IMR-90 (cell line): Measurements from ENCODE around the gene LTBP1.

ENCODE experiments used
- BHLHE40 ChIP-seq: fragments of 150-350 bp; IDR thresholded peaks from 2 replicates; pipeline ENCODE4 v1.6.1; 2016; ENCODE audit warnings: mild to moderate bottlenecking, low read depth, low read length
- CEBPB ChIP-seq: IDR thresholded peaks from 2 replicates; pipeline ENCODE4 v1.6.1; 2012; ENCODE audit warnings: low read depth, low read length, improper control_type of control experiment
- CHD1 ChIP-seq: IDR thresholded peaks from 2 replicates; pipeline ENCODE4 v1.6.1; 2012; ENCODE audit warnings: low read depth, low read length, improper control_type of control experiment
- FOS ChIP-seq: fragments of 150-350 bp; IDR thresholded peaks from 2 replicates; pipeline ENCODE4 v1.6.1; 2016; ENCODE audit warnings: low read depth, low read length
- MAZ ChIP-seq: IDR thresholded peaks from 2 replicates; pipeline ENCODE4 v1.6.1; 2012; ENCODE audit warnings: low read depth, mild to moderate bottlenecking, low read length, improper control_type of control experiment, moderate library complexity, borderline replicate concordance
- MXI1 ChIP-seq: IDR thresholded peaks from 2 replicates; pipeline ENCODE4 v1.6.1; 2012; ENCODE audit warnings: low read depth, mild to moderate bottlenecking, low read length, moderate library complexity, borderline replicate concordance
- POLR2A ChIP-seq: IDR thresholded peaks from 2 replicates; pipeline ENCODE4 v1.6.1; 2012; ENCODE audit warnings: mild to moderate bottlenecking, low read depth, low read length
- RAD21 ChIP-seq: IDR thresholded peaks from 2 replicates; pipeline ENCODE4 v1.6.1; 2012; ENCODE audit warnings: low read length, improper control_type of control experiment
- RCOR1 ChIP-seq: IDR thresholded peaks from 2 replicates; pipeline ENCODE4 v1.6.1; 2012; ENCODE audit warnings: mild to moderate bottlenecking, low read length, improper control_type of control experiment; ENCODE audit not compliant: insufficient replicate concordance
- RFX5 ChIP-seq: IDR thresholded peaks from 2 replicates; pipeline ENCODE4 v1.8.0; 2012; ENCODE audit warnings: low read depth, mild to moderate bottlenecking, low read length, moderate library complexity
- SMC3 ChIP-seq: fragments of 150-350 bp; IDR thresholded peaks from 2 replicates; pipeline ENCODE4 v1.6.1; 2016; ENCODE audit warnings: low read depth, mild to moderate bottlenecking, antibody characterized with exemption, low read length, moderate library complexity
- TF ChIP-seq, protein P1 (sequence below): conservative IDR thresholded peaks from 2 replicates; pipeline ENCODE4 v1.5.1; 2012; ENCODE audit warnings: mild to moderate bottlenecking, low read depth, low read length, improper control_type of control experiment
- TF ChIP-seq, protein P2 (sequence below): fragments of 150-350 bp; IDR thresholded peaks from 2 replicates; pipeline ENCODE4 v1.6.1; 2016; ENCODE audit warnings: low read depth, mild to moderate bottlenecking, low read length, moderate library complexity, borderline replicate concordance
- TF ChIP-seq, protein P3 (sequence below): fragments of 150-350 bp; IDR thresholded peaks from 2 replicates; pipeline ENCODE4 v1.6.1; 2017; ENCODE audit warnings: mild to moderate bottlenecking, antibody characterized with exemption, low read length, low read depth

DNA sequence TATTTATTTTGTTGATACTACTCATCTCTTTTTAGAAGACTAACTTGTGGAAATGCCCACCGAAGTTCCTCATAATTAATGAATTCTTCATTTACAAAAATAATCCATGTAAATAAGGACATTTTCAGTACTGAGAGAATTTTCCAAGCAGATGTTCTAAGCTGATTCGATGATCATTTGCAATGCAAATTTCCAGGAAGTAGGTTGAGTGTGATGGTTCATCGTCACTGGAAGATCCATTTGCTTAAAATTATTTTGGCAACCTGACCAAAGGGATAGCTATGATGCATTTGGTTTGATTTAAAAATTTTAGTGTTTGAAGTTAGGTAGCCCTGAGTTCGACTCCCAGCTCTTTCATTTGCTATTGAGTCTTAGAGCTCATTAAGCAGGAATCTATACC lies 272.4 kb downstream of the LTBP1 start:
- TF ChIP-seq, protein P1, sequence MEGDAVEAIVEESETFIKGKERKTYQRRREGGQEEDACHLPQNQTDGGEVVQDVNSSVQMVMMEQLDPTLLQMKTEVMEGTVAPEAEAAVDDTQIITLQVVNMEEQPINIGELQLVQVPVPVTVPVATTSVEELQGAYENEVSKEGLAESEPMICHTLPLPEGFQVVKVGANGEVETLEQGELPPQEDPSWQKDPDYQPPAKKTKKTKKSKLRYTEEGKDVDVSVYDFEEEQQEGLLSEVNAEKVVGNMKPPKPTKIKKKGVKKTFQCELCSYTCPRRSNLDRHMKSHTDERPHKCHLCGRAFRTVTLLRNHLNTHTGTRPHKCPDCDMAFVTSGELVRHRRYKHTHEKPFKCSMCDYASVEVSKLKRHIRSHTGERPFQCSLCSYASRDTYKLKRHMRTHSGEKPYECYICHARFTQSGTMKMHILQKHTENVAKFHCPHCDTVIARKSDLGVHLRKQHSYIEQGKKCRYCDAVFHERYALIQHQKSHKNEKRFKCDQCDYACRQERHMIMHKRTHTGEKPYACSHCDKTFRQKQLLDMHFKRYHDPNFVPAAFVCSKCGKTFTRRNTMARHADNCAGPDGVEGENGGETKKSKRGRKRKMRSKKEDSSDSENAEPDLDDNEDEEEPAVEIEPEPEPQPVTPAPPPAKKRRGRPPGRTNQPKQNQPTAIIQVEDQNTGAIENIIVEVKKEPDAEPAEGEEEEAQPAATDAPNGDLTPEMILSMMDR: no peak
- TF ChIP-seq, protein P2, sequence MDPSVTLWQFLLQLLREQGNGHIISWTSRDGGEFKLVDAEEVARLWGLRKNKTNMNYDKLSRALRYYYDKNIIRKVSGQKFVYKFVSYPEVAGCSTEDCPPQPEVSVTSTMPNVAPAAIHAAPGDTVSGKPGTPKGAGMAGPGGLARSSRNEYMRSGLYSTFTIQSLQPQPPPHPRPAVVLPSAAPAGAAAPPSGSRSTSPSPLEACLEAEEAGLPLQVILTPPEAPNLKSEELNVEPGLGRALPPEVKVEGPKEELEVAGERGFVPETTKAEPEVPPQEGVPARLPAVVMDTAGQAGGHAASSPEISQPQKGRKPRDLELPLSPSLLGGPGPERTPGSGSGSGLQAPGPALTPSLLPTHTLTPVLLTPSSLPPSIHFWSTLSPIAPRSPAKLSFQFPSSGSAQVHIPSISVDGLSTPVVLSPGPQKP: no peak
- TF ChIP-seq POLR2A: no peak
- TF ChIP-seq RAD21: no peak
- TF ChIP-seq SMC3: no peak
- TF ChIP-seq CEBPB: no peak
- TF ChIP-seq BHLHE40: no peak
- TF ChIP-seq MAZ: no peak
- TF ChIP-seq RCOR1: no peak
- no peak for TF ChIP-seq RFX5
- no peak for TF ChIP-seq FOS
- no peak for TF ChIP-seq CHD1
- TF ChIP-seq, protein P3, sequence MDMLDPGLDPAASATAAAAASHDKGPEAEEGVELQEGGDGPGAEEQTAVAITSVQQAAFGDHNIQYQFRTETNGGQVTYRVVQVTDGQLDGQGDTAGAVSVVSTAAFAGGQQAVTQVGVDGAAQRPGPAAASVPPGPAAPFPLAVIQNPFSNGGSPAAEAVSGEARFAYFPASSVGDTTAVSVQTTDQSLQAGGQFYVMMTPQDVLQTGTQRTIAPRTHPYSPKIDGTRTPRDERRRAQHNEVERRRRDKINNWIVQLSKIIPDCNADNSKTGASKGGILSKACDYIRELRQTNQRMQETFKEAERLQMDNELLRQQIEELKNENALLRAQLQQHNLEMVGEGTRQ: no peak
- TF ChIP-seq MXI1: no peak
